HS-5 (cell line): ENCODE data around the gene PATJ.

Experiments used
- DNase-seq: peaks from one replicate; pipeline ENCODE4 v3.0.0-alpha.2; 2012; ENCODE audit warnings: low read depth

The PATJ gene

DNA sequence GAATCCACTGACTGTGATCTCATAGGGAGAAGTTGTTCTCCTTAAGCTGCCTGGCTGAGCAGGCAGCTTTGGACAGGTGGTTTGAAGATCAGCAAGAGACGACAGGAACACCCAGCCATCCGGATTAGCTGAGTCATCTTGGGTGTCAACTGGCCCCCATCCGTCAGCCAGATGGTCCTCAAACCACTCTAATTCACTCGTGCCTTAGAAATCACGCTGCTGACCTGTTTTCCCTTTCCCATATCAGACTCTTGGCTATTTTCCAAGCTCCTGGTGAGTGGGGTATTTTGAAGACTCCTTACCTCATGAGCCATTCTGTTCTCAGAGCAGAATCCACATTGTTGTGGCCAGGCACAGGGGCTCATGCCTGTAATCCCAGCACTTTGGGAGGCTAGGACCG, 303.3 kb downstream of the PATJ start:
- no peak for DNase-seq

GRCh38 chr1:62046927-62047326, 304.6 kb downstream of the PATJ start:
- no peak for DNase-seq

- no peak for DNase-seq
These were observed 307.9 kb downstream of the PATJ start for GRCh38 chr1:62050165-62050564.

DNA sequence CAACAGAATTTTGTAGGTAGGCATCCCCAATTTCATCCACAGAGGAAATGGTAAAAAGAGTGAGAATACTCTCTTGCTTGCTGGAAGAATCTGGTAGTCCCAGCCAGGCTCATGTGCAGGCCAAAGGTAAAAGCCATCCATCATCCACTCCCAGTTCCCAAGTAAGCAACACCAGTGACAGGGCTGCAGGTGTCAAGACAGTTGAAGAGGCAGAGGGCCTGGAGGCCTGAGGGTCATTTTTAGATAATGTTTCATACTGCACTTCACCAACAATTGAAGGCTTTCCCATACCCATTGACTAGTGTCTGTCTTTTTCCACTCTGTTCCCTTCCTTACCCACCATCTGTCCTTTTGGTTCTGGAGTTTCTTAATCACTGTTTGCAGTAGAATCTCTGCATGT, 310.7 kb downstream of the PATJ start:
- DNase-seq = no peak

DNA sequence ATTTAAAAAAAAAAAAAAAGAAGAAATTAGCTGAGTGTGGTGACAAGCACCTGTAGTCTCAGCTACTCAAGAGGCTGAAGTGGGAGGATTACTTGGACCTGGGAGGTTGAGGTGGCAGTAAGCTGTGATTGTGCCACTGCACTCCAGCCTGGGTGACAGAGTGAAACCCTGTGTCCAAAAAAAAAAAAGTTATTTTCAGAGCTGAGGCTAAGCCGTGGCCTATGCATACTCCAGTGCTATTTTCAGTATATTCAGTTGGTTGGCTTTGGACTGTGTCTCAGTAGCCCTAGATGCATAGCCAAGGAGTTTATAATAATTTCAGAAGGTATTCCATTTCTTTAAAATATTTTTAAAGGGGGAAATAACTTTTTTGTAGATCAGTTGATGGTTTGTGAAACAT, 311.9 kb downstream of the PATJ start:
- no peak for DNase-seq

DNA sequence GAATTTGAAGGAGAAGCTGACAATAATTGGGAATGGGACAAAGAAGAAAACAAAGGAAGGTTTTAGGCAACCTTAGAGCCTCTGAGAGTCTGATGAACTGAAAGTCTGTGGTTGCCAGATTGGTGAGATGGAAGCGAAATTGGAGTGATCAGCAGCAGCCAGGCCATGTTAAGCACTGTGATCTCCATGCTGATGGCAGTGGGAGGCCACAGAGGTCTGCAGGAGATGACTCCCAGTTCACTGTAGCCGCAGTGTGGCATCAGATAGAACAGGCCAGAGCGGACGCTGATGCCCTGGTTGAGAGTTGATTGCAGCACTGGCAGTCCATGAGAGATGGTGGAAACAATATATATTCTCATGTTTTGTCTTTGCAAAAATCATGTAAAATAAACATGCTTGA, 314.9 kb downstream of the PATJ start:
- no peak for DNase-seq

DNA sequence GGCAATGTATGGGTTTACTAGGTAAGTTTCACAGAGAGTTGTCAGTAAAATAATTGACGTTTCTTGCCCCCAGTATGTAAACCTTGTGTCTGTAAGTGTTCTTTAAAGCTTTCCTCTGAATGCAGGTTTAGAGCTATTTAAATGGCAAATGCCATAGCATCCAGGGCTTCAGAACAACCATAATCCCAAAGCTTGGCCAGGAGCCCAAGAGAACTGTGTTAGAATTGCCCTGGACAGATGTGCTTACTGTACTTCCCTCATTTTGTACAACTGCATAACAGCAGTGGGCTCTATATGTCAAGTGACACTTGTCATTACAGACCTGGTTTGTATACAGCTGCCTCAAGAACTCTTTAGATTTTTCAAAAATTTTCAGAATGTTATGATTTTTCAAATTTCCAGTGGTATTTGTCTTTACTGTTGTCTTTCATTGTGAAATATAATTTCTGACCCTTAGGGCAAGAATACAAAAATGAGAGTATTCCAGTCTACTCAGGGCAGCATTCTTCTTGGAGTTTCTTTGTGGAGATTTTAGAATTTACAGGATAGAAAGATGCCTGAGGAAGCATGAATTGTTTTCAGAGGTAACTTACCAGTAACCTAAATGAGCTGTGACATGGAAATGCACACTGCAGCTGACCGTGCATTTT, 315.5 kb downstream of the PATJ start:
- DNase-seq = no peak

GRCh38 chr1:62058956-62059355, 316.7 kb downstream of the PATJ start:
- DNase-seq = no peak

DNA sequence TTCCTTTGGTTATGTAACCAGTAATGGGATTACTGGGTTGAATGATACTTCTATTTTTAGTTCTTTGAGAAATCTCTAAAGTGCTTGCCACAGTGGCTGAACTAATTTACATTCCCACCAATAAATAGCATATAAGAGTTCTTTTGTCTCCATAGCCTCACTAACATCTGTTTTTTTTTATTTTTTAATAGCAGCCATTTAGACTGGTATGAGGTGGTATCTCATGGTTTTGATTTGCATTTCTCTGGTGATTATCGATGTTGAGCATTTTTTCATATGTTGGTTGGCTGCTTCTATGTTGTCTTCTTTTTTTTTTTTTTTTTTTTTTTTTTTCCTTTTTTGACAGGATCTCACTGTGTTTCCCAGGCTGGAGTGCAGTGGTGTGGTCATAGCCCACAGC, 319.8 kb downstream of the PATJ start:
- no peak for DNase-seq

- no peak for DNase-seq
These were observed 322.6 kb downstream of the PATJ start for GRCh38 chr1:62064829-62065407.

GRCh38 chr1:62066713-62067112, 324.4 kb downstream of the PATJ start:
- no peak for DNase-seq

GRCh38 chr1:62068416-62068843, 326.1 kb downstream of the PATJ start:
- DNase-seq = no peak

DNA sequence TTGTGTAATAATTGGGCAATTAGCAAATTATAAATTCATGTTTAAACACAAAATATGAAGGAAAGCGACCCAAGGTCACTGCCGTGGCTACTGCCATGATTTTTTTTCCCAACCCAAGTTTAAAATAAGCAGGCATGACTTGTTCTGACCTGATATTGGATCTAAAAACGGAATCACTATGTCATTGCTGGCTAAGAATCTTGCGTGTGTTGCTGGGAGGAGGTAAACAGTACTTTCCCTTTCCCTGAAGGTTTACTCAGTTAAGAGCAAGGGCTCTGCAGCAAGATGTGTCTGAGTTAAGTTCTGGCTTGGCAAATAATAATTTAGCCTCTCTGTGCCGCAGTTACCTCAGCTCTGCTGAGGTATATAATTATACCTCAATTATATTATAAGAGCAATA, 326.7 kb downstream of the PATJ start:
- DNase-seq = no peak

DNA sequence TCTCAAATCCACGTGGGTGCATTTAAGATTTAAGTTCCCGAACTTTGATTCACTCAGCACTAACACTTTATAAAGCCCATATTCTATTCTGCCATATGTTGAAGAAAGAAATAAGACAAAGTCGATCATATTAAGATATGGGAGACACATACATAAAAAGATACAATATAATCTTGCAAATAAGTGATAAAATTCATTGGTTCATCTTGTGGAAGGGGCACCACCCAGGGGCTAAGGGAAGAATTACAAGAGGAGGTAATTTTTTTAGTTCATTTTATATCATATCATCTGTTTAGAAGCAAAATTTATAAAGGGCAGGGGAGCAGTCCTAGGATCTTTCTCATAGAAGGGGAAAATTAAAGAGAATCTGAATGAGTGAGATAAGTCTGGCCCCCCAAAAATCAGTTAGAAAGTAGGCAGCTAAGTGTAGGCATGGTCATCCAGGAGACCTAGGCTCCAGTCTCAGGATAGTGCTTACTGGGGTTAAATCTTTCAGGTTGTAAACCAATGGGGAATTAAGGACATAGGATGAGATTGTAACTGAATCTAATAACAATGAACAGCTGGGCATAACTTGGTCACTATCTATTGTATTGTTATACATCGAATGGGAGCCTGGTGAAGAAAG, 328.2 kb downstream of the PATJ start:
- no peak for DNase-seq

DNA sequence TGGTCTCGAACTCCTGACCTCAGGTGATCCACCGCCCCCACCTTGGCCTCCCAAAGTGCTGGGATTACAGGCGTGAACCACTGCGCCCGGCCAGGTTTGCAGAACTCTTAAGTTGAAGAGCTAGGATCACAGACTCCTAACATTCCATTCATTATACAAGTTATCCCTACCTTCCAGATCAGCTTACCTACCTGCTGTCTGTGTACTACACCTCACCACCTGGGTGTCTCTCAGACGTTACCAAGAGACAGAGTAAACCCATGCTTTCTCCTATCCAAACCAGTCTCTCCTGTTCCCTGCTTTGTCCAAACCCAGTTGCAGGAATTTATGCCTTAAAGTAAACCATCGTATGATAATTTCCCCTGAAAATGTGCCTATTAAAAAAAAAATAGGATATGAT, 329.4 kb downstream of the PATJ start:
- no peak for DNase-seq

- DNase-seq = peak; percentile 44
These were observed 334.0 kb downstream of the PATJ start for GRCh38 chr1:62076286-62076685.

DNA sequence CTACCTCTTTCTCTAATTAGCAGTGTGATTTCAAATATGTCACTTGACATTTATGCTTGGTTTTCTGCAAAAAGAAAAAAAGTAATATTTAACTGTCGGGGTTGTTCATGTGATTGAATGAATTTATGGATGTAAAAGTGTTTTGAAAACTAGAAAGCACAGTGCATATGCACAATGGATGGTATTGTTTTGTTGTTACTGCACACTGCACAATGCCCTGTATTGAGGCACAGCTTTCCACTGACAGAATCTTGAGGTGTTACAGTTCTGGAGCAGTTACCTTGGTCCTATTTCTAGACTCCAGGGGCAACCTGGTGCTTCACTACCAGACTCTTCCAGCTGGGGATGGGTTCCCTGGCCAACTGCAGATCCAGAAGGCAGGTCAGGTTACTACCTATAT, 335.5 kb downstream of the PATJ start:
- no peak for DNase-seq

DNA sequence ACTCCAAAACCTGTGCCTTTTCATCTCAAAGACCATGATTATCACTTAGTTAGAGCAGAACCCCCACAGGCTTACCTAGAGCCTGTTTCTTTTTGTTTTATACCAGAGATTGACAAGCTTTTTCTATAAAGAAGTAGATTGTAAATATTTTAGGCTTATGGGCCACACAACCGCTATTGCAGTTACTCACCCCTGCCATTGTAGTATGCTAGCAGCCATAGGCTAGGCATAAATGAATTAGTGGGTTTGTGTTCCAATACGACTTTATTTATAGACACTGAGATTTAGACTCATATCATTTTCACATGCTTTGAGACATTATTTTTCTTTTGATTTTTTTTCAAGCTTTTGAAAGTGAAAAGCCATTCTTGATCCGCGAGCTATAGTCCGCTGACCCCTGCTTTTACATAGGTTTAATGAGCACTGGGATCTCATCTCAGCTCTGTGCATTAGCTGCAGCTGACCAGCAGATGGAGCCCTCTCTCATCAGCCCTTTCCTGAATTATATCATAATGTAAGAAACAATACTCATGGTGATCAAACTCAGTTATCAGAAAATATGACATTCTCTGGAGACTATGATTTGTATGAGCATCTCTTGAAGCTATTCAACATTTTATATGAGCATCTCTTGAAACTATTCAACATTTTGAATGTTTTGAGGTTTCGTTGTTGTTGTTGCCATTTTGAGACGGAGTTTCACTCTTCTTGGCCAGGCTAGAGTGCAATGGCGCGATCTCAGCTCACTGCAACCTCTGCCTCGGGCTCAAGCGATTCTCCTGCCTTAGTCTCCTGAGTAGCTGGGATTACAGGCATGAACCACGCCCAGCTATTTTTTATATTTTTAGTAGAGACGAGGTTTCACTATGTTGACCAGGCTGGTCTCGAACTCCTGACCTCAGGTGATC, 340.4 kb downstream of the PATJ start:
- DNase-seq = peak; percentile 19

- no peak for DNase-seq
These were observed 342.1 kb downstream of the PATJ start for GRCh38 chr1:62084310-62084890.

DNA sequence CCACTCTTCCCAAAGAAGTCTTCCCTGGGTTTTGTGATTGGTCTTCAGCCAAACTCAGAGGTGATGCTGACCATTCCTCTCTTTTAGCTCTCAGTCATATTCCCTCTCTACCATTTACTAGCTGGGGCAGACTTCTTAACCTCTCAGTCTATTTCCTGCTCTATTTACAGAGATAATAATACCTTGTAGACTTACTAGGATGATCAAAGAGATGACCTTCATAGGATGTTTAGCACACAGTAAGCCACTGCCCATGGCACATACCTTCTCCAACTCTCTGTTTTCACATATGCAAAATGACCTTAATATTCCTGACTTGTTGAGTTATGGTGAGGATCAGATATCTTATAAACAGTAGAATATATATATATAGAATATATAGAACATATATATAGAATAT, 346.2 kb downstream of the PATJ start:
- DNase-seq = no peak

- no peak for DNase-seq
These were observed 347.3 kb downstream of the PATJ start for GRCh38 chr1:62089570-62089969.

DNA sequence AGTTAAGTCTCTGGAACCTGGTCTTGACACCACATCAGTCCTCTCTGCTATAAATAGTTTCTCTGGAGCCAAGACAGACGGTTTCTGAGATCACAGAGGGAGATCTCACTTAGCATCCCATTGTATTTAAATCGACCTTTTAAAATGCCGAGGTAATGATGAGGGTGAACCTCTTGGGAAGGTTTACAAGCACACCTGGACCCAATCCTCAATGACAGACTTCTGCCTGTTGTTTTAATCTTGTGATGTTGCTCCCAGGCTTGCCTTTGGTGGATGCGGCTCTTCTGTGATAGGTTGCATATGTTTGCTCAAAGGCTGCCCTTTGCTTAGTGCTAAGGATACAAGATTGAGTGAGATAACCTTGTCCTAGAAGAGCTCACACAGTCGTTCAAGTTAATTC, 347.7 kb downstream of the PATJ start:
- DNase-seq = no peak
